WI38 (cell line): ENCODE results near the gene CENPN.

Experiments
- H3K4me3 ChIP-seq: 2 replicates; pipeline ENCODE4 v1.5.1; 2011; ENCODE audit warnings: low read depth, mild to moderate bottlenecking, control low read depth, low read length
- CTCF ChIP-seq: IDR thresholded peaks from 2 replicates; pipeline ENCODE4 v1.5.1; 2012; ENCODE audit warnings: low read depth, mild to moderate bottlenecking, control low read depth, low read length

CENPN gene

GRCh38 chr16:81067166-81067565, 60.2 kb downstream of the CENPN start:
- TF ChIP-seq CTCF, result no peak

GRCh38 chr16:81069063-81069462, 62.0 kb downstream of the CENPN start:
- TF ChIP-seq CTCF, result no peak

More at GRCh38 chr16:81067166-81067565, 60.2 kb downstream of the CENPN start:
- H3K4me3 ChIP-seq, result no peak overlapping the region

GRCh38 chr16:81070979-81071378, 64.0 kb downstream of the CENPN start:
- no peak for TF ChIP-seq CTCF
- no peak overlapping the region for H3K4me3 ChIP-seq

More at GRCh38 chr16:81069063-81069462, 62.0 kb downstream of the CENPN start:
- H3K4me3 ChIP-seq, result no peak overlapping the region

GRCh38 chr16:81071805-81072204, 64.8 kb downstream of the CENPN start:
- TF ChIP-seq CTCF, result no peak
- no peak overlapping the region for H3K4me3 ChIP-seq

- TF ChIP-seq CTCF, result no peak
- no peak overlapping the region for H3K4me3 ChIP-seq
Observed at GRCh38 chr16:81073560-81074330, 66.7 kb downstream of the CENPN start.

- peak overlapping the region; percentile 77 for H3K4me3 ChIP-seq
- no peak for TF ChIP-seq CTCF
Observed at GRCh38 chr16:81076566-81077075, 69.6 kb downstream of the CENPN start.
